HepG2 (cell line): ENCODE data around the gene BTG2. TPM values are rescaled to one million over a fixed set of nuclear protein-coding genes. Genes with fewer than 3 reads are reported as not detected.
A peak's percentile ranks its signal among the peaks of the same experiment; 100 is the strongest.

Experiments
- ETV5 ChIP-seq: IDR thresholded peaks from 2 replicates; pipeline ENCODE4 v1.6.1; 2018; ENCODE audit warnings: missing biosample characterization, missing genetic modification reagents, inconsistent platforms, borderline replicate concordance
- GABPB1 ChIP-seq: IDR thresholded peaks from 2 replicates; pipeline ENCODE4 v1.6.1; 2016; ENCODE audit warnings: mild to moderate bottlenecking, missing genetic modification reagents, moderate library complexity, missing compliant biosample characterization
- MATR3 ChIP-seq: sonication (generic); formaldehyde crosslinking; IDR thresholded peaks from 2 replicates; pipeline ENCODE4 v1.4.0; 2020; ENCODE audit warnings: missing genetic modification reagents
- MIXL1 ChIP-seq: IDR thresholded peaks from 2 replicates; pipeline ENCODE4 v1.6.1; 2016
- PHF21A ChIP-seq: sonication (generic); formaldehyde crosslinking; IDR thresholded peaks from 2 replicates; pipeline ENCODE4 v1.5.0; 2020; ENCODE audit warnings: mild to moderate bottlenecking, missing genetic modification reagents
- POGK ChIP-seq: sonication (generic); formaldehyde crosslinking; conservative IDR thresholded peaks from 2 replicates; pipeline ENCODE4 v1.8.0; 2022; ENCODE audit warnings: mild to moderate bottlenecking, moderate library complexity, missing genetic modification reagents
- RBFOX2 ChIP-seq: fragments of 200-400 bp; formaldehyde crosslinking; IDR thresholded peaks from 2 replicates; pipeline ENCODE4 v1.6.1; 2017; ENCODE audit warnings: low read depth, mild to moderate bottlenecking, low read length
- RXRA ChIP-seq: sonication (generic); formaldehyde crosslinking; IDR thresholded peaks from 2 replicates; pipeline ENCODE4 v1.5.1; 2020; ENCODE audit warnings: missing genetic modification reagents
- SUZ12 ChIP-seq: fragments of 150-350 bp; IDR thresholded peaks from 2 replicates; pipeline ENCODE4 v1.6.1; 2014; ENCODE audit warnings: low read depth, low read length
- ZFP90 ChIP-seq: sonication (generic); formaldehyde crosslinking; IDR thresholded peaks from 2 replicates; pipeline ENCODE4 v1.8.0; 2022; ENCODE audit warnings: missing genetic modification reagents, mild to moderate bottlenecking, inconsistent platforms, borderline replicate concordance
- ZFX ChIP-seq: sonication (generic); formaldehyde crosslinking; IDR thresholded peaks from 2 replicates; pipeline ENCODE4 v1.4.0; 2020; ENCODE audit warnings: mild to moderate bottlenecking, low read depth, missing genetic modification reagents, moderate library complexity
- ZNF251 ChIP-seq: sonication (generic); formaldehyde crosslinking; IDR thresholded peaks from 2 replicates; pipeline ENCODE4 v1.9.0; 2021; ENCODE audit warnings: mild to moderate bottlenecking, missing genetic modification reagents
- ZNF263 ChIP-seq: sonication (generic); formaldehyde crosslinking; IDR thresholded peaks from 2 replicates; pipeline ENCODE4 v1.4.0; 2020; ENCODE audit warnings: missing genetic modification reagents
- ZNF282 ChIP-seq: fragments of 450-650 bp; IDR thresholded peaks from 2 replicates; pipeline ENCODE4 v1.6.1; 2018; ENCODE audit not compliant: partially characterized antibody
- ZNF670 ChIP-seq: sonication (generic); formaldehyde crosslinking; IDR thresholded peaks from 2 replicates; pipeline ENCODE4 v1.8.0; 2022; ENCODE audit warnings: mild to moderate bottlenecking, missing genetic modification reagents, borderline replicate concordance
- ZNF839 ChIP-seq: sonication (generic); formaldehyde crosslinking; IDR thresholded peaks from 2 replicates; pipeline ENCODE4 v1.4.0; 2020; ENCODE audit warnings: missing genetic modification reagents, mild to moderate bottlenecking, borderline replicate concordance
- ZUFSP ChIP-seq: sonication (generic); formaldehyde crosslinking; IDR thresholded peaks from 2 replicates; pipeline ENCODE4 v1.9.0; 2021; ENCODE audit warnings: missing genetic modification reagents, mild to moderate bottlenecking, borderline replicate concordance
- polyA plus RNA-seq, 8 experiments: library from polyadenylated mRNA; depleted of rRNA in 3 of 8; stranded (reverse) in 7 of 8; unstranded in 1 of 8; fragments of >200 nt; fragmentation: Illumina TruSeq in 4 of 8; extraction: Trizol in 4 of 8; gene quantifications; 2 replicates each; pipeline versions ENCODE4 v1.2.1 to v1.2.3, GENCODE V29; 2011 to 2016; ENCODE audit warnings: low read depth in 4 of 8, missing spikeins in 1 of 8, mixed read lengths in 1 of 8; ENCODE audit not compliant: insufficient read depth in 1 of 8
- total RNA-seq, 5 experiments: library from RNA; depleted of rRNA; stranded (reverse); fragments of >200 nt; fragmentation: Illumina TruSeq; extraction: Trizol; gene quantifications; 2 replicates each; pipeline ENCODE4 v1.2.3, GENCODE V29; 2016; ENCODE audit warnings: low read depth in 1 of 5
- TF ChIP-seq, protein P1 (sequence below): sonication (generic); formaldehyde crosslinking; IDR thresholded peaks from 2 replicates; pipeline ENCODE4 v1.4.0; 2020; ENCODE audit warnings: mild to moderate bottlenecking, missing genetic modification reagents
- TF ChIP-seq, protein P2 (sequence below): sonication (generic); formaldehyde crosslinking; IDR thresholded peaks from 2 replicates; pipeline ENCODE4 v1.4.0; 2020; ENCODE audit warnings: missing genetic modification reagents

The BTG2 gene
- total and polyA plus RNA-seq, 2 of the 13 experiments (the other 11 are each of a cell fraction or from before 2014, with no cell fraction given): 13.6 to 18.3 TPM

DNA sequence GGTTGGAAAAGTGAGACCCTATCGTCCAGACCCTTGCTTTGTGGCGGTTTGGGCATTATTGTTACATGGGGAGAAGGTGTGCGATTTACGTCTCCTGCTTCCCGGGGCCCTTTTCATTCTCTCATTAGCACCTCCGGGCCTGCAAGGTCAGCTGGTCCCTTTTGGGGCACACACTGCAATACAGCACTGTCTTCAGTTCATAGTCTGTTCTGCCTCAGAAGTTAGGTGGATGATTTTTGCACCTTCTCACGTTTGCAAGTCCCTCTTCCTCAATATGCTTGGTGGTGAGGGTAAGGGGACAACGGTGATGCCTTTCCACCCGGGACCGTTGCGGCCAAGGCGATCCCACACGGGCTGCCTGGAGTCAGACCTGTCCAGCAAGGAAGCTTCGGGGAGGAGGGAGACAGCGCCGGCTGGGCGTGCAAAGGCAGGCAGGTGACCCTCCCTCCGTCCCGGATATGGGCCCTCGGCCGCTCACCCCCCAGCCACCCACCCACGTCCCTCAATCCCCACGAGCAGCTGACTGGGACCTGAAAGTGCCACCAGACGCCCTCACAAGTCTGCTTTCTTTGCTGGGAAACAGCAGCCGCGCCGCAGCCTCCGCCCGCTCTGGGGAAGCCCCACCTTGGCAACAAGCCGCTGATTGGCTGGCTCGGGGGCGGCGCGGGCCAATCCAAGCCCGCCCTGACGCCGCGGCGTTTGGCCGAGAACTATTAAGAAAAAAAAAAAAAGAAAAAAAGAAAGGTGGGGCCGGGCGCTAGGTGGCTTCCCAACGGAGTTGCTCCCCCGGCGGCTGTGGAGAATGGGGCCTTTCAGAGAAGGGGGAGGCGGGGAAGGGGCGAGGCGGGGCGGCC lies 21.7 kb downstream of the BTG2 start (continued):
- TF ChIP-seq ZUFSP (CRISPR knock-in tag) (no peak), POGK (CRISPR knock-in tag) (peak; percentile 46; the same call in 1 of the 2 replicates), ZFX (CRISPR knock-in tag) (no peak), ZNF282 (no peak), ZFP90 (CRISPR knock-in tag) (no peak; the same call in 1 of the 2 replicates), RXRA (CRISPR knock-in tag) (no peak), MATR3 (CRISPR knock-in tag) (no peak), MIXL1 (CRISPR knock-in tag) (no peak), RBFOX2 (peak; percentile 69), PHF21A (CRISPR knock-in tag) (peak; percentile 59; the same call in 1 of the 2 replicates), ZNF839 (CRISPR knock-in tag) (no peak), ZNF670 (CRISPR knock-in tag) (no peak), GABPB1 (CRISPR knock-in tag) (peak; percentile 50; the same call in 1 of the 2 replicates), ETV5 (CRISPR knock-in tag) (no peak), ZNF263 (peak; percentile 88), SUZ12 (no peak), ZNF251 (CRISPR knock-in tag) (no peak)
- TF ChIP-seq, protein P1, sequence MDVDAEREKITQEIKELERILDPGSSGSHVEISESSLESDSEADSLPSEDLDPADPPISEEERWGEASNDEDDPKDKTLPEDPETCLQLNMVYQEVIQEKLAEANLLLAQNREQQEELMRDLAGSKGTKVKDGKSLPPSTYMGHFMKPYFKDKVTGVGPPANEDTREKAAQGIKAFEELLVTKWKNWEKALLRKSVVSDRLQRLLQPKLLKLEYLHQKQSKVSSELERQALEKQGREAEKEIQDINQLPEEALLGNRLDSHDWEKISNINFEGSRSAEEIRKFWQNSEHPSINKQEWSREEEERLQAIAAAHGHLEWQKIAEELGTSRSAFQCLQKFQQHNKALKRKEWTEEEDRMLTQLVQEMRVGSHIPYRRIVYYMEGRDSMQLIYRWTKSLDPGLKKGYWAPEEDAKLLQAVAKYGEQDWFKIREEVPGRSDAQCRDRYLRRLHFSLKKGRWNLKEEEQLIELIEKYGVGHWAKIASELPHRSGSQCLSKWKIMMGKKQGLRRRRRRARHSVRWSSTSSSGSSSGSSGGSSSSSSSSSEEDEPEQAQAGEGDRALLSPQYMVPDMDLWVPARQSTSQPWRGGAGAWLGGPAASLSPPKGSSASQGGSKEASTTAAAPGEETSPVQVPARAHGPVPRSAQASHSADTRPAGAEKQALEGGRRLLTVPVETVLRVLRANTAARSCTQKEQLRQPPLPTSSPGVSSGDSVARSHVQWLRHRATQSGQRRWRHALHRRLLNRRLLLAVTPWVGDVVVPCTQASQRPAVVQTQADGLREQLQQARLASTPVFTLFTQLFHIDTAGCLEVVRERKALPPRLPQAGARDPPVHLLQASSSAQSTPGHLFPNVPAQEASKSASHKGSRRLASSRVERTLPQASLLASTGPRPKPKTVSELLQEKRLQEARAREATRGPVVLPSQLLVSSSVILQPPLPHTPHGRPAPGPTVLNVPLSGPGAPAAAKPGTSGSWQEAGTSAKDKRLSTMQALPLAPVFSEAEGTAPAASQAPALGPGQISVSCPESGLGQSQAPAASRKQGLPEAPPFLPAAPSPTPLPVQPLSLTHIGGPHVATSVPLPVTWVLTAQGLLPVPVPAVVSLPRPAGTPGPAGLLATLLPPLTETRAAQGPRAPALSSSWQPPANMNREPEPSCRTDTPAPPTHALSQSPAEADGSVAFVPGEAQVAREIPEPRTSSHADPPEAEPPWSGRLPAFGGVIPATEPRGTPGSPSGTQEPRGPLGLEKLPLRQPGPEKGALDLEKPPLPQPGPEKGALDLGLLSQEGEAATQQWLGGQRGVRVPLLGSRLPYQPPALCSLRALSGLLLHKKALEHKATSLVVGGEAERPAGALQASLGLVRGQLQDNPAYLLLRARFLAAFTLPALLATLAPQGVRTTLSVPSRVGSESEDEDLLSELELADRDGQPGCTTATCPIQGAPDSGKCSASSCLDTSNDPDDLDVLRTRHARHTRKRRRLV (CRISPR knock-in tag): 0 out of 2 replicates have a peak, but pooled peaks have one; percentile 29
- TF ChIP-seq, protein P2, sequence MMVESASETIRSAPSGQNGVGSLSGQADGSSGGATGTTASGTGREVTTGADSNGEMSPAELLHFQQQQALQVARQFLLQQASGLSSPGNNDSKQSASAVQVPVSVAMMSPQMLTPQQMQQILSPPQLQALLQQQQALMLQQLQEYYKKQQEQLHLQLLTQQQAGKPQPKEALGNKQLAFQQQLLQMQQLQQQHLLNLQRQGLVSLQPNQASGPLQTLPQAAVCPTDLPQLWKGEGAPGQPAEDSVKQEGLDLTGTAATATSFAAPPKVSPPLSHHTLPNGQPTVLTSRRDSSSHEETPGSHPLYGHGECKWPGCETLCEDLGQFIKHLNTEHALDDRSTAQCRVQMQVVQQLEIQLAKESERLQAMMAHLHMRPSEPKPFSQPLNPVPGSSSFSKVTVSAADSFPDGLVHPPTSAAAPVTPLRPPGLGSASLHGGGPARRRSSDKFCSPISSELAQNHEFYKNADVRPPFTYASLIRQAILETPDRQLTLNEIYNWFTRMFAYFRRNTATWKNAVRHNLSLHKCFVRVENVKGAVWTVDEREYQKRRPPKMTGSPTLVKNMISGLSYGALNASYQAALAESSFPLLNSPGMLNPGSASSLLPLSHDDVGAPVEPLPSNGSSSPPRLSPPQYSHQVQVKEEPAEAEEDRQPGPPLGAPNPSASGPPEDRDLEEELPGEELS (CRISPR knock-in tag): no peak
